ENCODE measurements around the gene GLTP. TPM values are rescaled to one million over a fixed set of nuclear protein-coding genes. Genes with fewer than 3 reads are reported as not detected.

GLTP gene
- total and polyA plus RNA-seq, 2 of the 13 experiments (the other 11 are each of a cell fraction or from before 2014, with no cell fraction given), result 10.7 to 12.9 TPM

DNA sequence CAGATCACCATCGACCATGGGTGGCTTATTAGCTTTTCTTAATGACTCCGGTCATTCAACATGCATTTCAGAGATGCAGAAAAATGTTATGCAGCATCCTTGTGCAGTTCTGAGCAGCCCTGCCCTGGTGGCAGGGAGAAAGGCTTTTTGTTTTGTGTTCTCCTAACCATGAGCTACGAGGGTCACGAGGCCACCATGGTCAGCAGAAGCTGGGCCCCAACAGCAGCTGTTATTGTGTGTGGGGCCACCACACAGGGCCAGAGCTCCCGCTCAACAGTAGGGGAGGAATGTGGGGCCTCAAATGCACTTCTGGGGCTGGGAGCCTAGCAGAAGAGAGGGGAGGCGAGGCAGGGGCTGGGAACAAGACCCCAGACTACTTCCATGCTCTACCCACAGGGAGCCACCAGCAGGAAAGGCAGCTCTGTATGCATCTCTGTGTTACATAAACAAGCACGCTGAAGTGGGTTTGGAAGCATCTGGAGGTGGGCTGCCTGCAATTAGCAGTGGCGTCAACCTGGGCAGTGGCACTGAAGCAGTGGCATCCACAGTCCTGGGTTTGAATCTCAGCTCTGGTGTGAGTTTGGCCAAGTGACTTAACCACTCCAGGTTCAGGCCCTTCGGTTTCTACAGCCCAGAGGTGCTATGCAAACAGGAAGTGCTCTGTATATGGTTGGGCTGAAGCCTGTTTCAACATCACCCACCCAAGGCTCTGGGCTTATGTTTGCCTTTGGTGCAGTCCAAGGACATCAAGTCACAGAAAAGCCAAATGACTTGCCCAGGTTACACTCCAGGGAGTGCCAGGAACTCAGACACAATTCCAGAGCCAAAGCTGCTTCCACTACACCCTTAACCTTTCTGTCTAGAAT, 16.3 kb downstream of the GLTP start (continued):
- TF ChIP-seq, protein P1, sequence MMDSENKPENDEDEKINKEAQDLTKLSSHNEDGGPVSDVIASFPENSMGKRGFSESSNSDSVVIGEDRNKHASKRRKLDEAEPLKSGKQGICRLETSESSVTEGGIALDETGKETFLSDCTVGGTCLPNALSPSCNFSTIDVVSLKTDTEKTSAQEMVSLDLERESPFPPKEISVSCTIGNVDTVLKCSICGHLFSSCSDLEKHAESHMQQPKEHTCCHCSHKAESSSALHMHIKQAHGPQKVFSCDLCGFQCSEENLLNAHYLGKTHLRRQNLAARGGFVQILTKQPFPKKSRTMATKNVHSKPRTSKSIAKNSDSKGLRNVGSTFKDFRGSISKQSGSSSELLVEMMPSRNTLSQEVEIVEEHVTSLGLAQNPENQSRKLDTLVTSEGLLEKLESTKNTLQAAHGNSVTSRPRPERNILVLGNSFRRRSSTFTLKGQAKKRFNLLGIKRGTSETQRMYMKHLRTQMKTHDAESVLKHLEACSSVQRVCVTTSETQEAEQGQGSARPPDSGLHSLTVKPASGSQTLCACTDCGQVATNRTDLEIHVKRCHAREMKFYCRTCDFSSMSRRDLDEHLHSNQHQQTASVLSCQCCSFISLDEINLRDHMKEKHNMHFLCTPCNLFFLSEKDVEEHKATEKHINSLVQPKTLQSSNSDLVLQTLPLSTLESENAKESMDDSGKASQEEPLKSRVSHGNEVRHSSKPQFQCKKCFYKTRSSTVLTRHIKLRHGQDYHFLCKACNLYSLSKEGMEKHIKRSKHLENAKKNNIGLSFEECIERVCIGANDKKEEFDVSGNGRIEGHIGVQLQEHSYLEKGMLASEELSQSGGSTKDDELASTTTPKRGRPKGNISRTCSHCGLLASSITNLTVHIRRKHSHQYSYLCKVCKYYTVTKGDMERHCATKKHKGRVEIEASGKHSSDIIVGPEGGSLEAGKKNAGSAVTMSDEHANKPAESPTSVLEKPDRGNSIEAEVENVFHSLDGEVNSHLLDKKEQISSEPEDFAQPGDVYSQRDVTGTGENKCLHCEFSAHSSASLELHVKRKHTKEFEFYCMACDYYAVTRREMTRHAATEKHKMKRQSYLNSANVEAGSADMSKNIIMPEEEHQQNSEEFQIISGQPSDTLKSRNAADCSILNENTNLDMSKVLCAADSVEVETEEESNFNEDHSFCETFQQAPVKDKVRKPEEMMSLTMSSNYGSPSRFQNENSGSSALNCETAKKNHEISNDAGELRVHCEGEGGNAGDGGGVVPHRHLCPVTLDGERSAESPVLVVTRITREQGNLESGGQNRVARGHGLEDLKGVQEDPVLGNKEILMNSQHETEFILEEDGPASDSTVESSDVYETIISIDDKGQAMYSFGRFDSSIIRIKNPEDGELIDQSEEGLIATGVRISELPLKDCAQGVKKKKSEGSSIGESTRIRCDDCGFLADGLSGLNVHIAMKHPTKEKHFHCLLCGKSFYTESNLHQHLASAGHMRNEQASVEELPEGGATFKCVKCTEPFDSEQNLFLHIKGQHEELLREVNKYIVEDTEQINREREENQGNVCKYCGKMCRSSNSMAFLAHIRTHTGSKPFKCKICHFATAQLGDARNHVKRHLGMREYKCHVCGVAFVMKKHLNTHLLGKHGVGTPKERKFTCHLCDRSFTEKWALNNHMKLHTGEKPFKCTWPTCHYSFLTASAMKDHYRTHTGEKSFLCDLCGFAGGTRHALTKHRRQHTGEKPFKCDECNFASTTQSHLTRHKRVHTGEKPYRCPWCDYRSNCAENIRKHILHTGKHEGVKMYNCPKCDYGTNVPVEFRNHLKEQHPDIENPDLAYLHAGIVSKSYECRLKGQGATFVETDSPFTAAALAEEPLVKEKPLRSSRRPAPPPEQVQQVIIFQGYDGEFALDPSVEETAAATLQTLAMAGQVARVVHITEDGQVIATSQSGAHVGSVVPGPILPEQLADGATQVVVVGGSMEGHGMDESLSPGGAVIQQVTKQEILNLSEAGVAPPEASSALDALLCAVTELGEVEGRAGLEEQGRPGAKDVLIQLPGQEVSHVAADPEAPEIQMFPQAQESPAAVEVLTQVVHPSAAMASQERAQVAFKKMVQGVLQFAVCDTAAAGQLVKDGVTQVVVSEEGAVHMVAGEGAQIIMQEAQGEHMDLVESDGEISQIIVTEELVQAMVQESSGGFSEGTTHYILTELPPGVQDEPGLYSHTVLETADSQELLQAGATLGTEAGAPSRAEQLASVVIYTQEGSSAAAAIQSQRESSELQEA (CRISPR knock-in tag; IDR thresholded peaks at IDR 0.05; ENCODE audit: not compliant biosample characterization), result no peak
- no peak for TF ChIP-seq ZNF383 (CRISPR knock-in tag; IDR thresholded peaks at IDR 0.05; ENCODE audit: borderline replicate concordance)
- TF ChIP-seq ZNF550 (CRISPR knock-in tag; IDR thresholded peaks at IDR 0.05; ENCODE audit: borderline replicate concordance), result peak; percentile 29; the same call in 1 of the 2 replicates
- TF ChIP-seq ZFP36L2 (CRISPR knock-in tag; IDR thresholded peaks at IDR 0.05), result no peak
- TF ChIP-seq KAT8 (CRISPR knock-in tag; IDR thresholded peaks at IDR 0.05), result peak; percentile 75
- TF ChIP-seq ZNF629 (CRISPR knock-in tag; conservative IDR thresholded peaks at IDR 0.05), result no peak; the same call in 1 of the 2 replicates
- no peak for TF ChIP-seq ZNF260 (CRISPR knock-in tag; IDR thresholded peaks at IDR 0.05; ENCODE audit: borderline replicate concordance, low read depth)
- no peak; the same call in 1 of the 2 replicates for TF ChIP-seq ZFP90 (CRISPR knock-in tag; IDR thresholded peaks at IDR 0.05; ENCODE audit: borderline replicate concordance)
- TF ChIP-seq, protein P2, sequence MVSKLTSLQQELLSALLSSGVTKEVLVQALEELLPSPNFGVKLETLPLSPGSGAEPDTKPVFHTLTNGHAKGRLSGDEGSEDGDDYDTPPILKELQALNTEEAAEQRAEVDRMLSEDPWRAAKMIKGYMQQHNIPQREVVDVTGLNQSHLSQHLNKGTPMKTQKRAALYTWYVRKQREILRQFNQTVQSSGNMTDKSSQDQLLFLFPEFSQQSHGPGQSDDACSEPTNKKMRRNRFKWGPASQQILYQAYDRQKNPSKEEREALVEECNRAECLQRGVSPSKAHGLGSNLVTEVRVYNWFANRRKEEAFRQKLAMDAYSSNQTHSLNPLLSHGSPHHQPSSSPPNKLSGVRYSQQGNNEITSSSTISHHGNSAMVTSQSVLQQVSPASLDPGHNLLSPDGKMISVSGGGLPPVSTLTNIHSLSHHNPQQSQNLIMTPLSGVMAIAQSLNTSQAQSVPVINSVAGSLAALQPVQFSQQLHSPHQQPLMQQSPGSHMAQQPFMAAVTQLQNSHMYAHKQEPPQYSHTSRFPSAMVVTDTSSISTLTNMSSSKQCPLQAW (CRISPR knock-in tag; IDR thresholded peaks at IDR 0.05), result peak; percentile 69
- no peak for TF ChIP-seq ZNF17 (CRISPR knock-in tag; IDR thresholded peaks at IDR 0.05)
- TF ChIP-seq JUN (CRISPR knock-in tag; IDR thresholded peaks at IDR 0.05), result no peak
- peak; percentile 28; the same call in 1 of the 2 replicates for TF ChIP-seq FOXK2 (IDR thresholded peaks at IDR 0.05)
- TF ChIP-seq, protein P3, sequence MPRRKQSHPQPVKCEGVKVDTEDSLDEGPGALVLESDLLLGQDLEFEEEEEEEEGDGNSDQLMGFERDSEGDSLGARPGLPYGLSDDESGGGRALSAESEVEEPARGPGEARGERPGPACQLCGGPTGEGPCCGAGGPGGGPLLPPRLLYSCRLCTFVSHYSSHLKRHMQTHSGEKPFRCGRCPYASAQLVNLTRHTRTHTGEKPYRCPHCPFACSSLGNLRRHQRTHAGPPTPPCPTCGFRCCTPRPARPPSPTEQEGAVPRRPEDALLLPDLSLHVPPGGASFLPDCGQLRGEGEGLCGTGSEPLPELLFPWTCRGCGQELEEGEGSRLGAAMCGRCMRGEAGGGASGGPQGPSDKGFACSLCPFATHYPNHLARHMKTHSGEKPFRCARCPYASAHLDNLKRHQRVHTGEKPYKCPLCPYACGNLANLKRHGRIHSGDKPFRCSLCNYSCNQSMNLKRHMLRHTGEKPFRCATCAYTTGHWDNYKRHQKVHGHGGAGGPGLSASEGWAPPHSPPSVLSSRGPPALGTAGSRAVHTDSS (CRISPR knock-in tag; conservative IDR thresholded peaks at IDR 0.05), result no peak
- TF ChIP-seq ISL2 (CRISPR knock-in tag; IDR thresholded peaks at IDR 0.05), result peak; percentile 87
- TF ChIP-seq, protein P4, sequence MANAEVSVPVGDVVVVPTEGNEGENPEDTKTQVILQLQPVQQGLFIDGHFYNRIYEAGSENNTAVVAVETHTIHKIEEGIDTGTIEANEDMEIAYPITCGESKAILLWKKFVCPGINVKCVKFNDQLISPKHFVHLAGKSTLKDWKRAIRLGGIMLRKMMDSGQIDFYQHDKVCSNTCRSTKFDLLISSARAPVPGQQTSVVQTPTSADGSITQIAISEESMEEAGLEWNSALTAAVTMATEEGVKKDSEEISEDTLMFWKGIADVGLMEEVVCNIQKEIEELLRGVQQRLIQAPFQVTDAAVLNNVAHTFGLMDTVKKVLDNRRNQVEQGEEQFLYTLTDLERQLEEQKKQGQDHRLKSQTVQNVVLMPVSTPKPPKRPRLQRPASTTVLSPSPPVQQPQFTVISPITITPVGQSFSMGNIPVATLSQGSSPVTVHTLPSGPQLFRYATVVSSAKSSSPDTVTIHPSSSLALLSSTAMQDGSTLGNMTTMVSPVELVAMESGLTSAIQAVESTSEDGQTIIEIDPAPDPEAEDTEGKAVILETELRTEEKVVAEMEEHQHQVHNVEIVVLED (CRISPR knock-in tag; IDR thresholded peaks at IDR 0.05; ENCODE audit: borderline replicate concordance), result no peak; the same call in 1 of the 2 replicates
